Ishikawa (cell line): ENCODE measurements around the gene PRDM1.

Experiments used
- CEBPB ChIP-seq: IDR thresholded peaks from 2 replicates; pipeline ENCODE4 v1.6.1; 2012
- CREB1 ChIP-seq: IDR thresholded peaks from 2 replicates; pipeline ENCODE4 v1.6.1; 2012; ENCODE audit warnings: low read depth
- EGR1 ChIP-seq: IDR thresholded peaks from 2 replicates; pipeline ENCODE4 v1.6.1; 2012
- EP300 ChIP-seq: IDR thresholded peaks from 2 replicates; pipeline ENCODE4 v1.6.1; 2012; ENCODE audit warnings: borderline replicate concordance
- FOXM1 ChIP-seq: IDR thresholded peaks from 2 replicates; pipeline ENCODE4 v1.6.1; 2012; ENCODE audit warnings: low read depth, borderline replicate concordance
- MAX ChIP-seq: IDR thresholded peaks from 2 replicates; pipeline ENCODE4 v1.6.1; 2012
- RAD21 ChIP-seq: IDR thresholded peaks from 2 replicates; pipeline ENCODE4 v1.6.1; 2012; ENCODE audit warnings: low read depth
- REST ChIP-seq: IDR thresholded peaks from 2 replicates; pipeline ENCODE4 v1.6.1; 2012; ENCODE audit warnings: low read depth, mild to moderate bottlenecking
- TAF1 ChIP-seq: IDR thresholded peaks from 2 replicates; pipeline ENCODE4 v1.6.1; 2012; ENCODE audit warnings: low read depth, mild to moderate bottlenecking
- TEAD4 ChIP-seq: IDR thresholded peaks from 2 replicates; pipeline ENCODE4 v1.6.1; 2012
- USF1 ChIP-seq: IDR thresholded peaks from 2 replicates; pipeline ENCODE4 v1.6.1; 2012
- YY1 ChIP-seq: IDR thresholded peaks from 2 replicates; pipeline ENCODE4 v1.6.1; 2012; ENCODE audit warnings: low read depth
- ZBTB7A ChIP-seq: IDR thresholded peaks from 2 replicates; pipeline ENCODE4 v1.6.1; 2012; ENCODE audit warnings: low read depth

- no peak for TF ChIP-seq CREB1
- no peak for TF ChIP-seq YY1
- no peak for TF ChIP-seq REST
- TF ChIP-seq RAD21, result no peak
- no peak for TF ChIP-seq FOXM1
- TF ChIP-seq TAF1, result no peak
- TF ChIP-seq ZBTB7A, result no peak
- no peak for TF ChIP-seq EP300
- TF ChIP-seq TEAD4, result no peak
- no peak for TF ChIP-seq CEBPB
- no peak for TF ChIP-seq EGR1
- TF ChIP-seq MAX, result no peak
- no peak for TF ChIP-seq USF1
Observed at GRCh38 chr6:106079961-106080762, 6.0 kb upstream of the PRDM1 start.
